Measurements from ENCODE around the gene TAB2.

DNA sequence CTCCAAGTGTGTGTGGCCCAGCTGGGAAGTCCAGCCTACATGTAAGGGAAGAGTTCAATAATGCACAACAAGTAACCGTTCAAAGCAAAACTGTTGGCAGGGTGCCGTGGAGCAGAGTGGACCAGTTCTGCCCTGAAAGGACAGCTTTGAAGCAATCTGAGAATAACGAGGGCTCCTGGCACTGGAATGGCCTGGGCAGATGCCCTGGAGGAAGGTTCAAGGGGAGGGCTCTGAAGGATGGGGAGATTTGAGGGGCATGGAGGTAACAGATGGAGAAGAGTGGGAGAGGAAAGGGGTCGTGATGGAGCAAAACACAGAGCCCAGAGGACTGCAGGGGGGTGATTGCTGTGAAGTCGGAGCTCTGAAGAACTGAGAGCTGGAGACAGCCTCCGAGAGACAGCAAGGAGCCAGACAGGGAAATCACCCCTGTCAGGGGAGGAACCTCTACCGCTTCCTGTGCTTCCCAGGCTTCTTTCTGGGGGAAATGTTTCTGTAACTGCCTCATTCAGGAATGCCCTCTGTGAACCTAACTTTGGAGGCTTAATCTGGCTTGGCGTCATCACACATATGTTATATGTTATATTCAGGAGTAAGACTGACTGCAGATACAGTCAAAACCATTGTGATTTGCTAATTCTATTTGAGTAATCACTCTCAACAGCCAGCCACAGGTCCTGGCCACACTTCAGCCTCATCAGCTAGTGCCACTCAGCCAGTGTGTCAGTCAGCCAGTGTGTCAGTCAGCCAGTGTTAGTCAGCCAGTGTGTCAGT is 126.1 kb downstream of the TAB2 start:
- TF ChIP-seq, protein P1, sequence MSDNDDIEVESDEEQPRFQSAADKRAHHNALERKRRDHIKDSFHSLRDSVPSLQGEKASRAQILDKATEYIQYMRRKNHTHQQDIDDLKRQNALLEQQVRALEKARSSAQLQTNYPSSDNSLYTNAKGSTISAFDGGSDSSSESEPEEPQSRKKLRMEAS (IDR thresholded peaks at IDR 0.05): no peak
- no peak for TF ChIP-seq CREB1 (IDR thresholded peaks at IDR 0.05; ENCODE audit: low read depth)
- TF ChIP-seq REST (IDR thresholded peaks at IDR 0.05; ENCODE audit: low read depth): no peak
- no peak for TF ChIP-seq EP300 (IDR thresholded peaks at IDR 0.05; ENCODE audit: borderline replicate concordance)
- TF ChIP-seq RAD21 (IDR thresholded peaks at IDR 0.05; ENCODE audit: low read depth): no peak

All from Ishikawa (cell line).